CD4-positive, alpha-beta T cell treated with Interleukin-2 at 100 ng/mL for 4 hours (primary cell): ENCODE measurements around the gene SUFU.
A peak's percentile ranks its signal among the peaks of the same experiment; 100 is the strongest.
"Not testable (repeated sequence)": the region's sequence is repeated elsewhere in the genome, so short reads cannot be mapped to it uniquely, and the experiment has no call there.

Source experiments
- DNase-seq: peaks from one replicate; pipeline ENCODE4 v3.0.0-alpha.2; 2020; ENCODE audit warnings: low spot score

The SUFU gene

DNA sequence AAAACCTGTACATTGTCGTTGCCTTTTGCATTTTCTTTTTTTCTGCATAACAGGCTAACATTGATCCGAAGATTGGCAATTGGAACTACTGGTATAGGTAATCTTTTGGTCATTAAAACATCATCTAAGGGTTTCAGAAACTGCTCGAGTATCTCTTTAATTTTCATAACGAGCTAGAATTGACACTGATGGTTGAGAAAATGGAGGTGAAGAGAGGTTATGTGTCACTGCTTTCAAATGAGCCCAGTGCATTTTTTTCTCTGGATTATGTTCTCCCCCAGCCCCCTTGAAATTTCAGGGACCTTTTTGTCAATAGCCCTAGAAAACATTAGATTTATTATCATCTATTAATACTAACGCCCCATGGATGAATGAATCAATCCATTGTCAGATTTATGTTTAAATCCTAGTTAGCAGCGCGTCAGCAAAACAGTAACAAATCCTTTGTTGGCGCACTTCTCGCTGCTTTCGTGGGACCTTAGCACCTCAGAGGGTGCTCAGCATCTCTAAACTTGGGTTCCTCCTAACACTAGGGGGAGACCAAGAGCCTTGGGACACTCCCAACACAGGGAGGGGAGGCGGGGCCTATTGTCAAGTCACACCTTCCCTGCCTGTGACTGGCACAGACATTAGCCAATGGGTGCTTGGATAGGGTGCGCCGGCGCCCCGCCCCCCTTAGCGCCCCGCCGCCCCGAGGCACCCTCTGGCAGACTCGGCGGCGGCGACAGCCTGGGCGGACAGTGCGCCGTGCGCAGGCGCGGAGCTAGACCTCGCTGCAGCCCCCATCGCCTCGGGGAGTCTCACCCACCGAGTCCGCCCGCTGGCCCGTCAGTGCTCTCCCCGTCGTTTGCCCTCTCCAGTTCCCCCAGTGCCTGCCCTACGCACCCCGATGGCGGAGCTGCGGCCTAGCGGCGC is at the start of gene SUFU:
TSS of gene SUFU (plus strand) at position 709 of the 915 bp plus-strand sequence. CDS start at position 890, 181 bp downstream.
- DNase-seq = peak; percentile 100

GRCh38 chr10:102454662-102455487 is 48.9 kb upstream of the SUFU start:
- DNase-seq = not testable (repeated sequence)

GRCh38 chr10:102455893-102456471 is 47.8 kb upstream of the SUFU start:
- DNase-seq = no peak

DNA sequence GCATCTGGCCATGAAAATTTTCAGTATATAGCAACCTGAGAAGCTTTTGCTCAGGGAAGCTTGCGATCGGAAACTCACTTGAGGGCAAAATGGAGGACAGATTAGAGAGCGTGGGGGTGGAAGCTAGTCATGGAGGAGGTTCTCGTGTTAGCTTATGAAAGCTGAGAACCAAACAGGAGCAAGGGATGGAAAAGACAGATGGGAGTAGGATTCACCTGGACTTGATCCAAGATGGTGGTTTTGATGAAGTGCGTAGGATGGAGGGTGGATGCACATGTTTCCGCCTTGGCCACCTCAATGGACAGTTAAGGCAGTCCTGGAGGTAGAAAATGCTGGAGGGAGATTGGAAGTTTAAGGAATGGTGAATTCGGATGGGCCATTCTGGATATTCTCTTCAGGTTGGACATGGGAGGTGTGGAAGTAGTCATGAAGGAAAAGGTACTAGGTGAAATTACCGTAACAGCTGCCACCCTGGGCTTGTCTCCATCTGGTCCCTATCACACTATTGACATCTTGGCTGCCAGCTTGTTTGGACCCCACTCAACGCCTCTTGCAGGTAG is 46.1 kb upstream of the SUFU start:
- no peak for DNase-seq

DNA sequence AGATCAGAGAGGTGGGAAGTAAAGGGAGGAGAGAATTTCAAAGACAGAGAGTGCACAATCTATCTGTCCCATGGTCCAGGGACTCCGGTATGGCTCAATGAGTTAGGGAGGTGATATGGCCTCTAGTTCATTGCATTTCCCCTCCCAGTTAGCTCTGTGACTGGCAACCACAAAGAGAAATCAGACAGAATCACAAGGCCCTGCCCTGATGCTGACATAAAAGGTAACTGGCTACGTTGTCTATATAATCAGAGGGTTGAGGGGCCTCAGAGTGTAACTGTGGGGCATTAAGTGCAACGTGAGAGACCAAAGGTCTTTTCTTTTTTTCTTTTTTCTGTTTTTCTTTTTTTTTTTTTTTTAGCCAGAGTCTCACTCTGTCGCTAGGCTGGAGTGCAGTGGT is 45.1 kb upstream of the SUFU start:
- DNase-seq = no peak

DNA sequence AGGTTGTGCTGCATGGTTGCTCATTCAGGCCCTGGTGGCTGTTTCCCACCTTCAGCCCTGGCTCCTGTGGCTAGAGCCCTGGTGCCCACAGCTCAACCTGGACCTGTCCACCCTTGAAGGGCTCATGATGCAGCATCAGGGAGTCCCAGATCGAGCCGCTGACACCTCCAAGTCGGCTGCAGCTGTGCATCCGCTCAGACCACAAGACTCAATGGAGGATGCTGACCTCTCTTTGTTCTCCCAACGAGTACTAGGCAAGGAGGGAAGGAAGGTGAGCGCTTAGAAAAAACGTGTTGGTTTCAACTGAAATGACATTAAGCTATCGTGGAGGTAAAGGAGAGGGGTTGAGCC is 43.0 kb upstream of the SUFU start:
- DNase-seq = no peak

DNA sequence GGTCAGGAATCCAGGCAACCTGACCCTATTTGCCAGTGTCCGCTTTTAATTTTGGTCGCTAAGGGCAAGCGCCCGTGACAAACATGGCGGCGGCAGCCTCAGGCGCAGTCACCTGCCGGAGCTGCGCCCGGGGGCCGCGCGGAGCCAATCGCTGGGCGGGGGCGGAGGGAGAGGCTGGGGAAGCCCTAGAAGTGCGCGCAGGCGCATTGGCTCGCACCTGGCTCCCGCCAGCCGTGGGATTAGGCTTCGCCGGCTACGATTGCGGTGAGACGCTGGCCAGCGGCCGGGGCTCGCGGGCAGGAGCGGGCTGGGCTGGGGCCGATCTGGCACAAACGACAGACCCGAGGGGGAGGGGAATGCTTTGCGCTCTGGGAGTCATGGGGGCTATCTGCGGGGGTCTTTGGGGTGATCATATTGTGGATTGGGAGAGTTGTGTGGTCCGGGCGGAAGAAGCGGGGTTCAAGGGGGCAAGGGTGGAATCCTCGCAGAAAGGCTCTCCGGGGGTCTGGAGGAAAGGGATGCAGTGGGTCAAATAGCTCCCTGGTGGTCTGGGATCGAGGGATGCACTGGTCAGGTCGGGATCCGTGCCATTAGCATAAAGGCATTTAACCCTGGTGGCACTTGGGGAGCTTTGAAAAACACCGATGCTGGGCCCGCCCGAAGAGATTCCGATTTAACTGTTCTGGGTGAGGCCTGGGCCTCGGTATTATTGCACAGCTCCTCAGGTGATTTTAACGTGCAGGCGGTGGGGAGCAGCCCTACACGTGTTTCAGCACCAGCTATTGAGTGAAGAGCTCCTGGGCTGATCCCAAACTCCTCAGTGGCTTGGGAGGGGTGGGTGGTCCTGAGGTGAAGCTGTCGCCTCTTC is 42.4 kb upstream of the SUFU start:
- DNase-seq = peak; percentile 93

- no peak for DNase-seq
Observed at GRCh38 chr10:102462512-102463054, 41.2 kb upstream of the SUFU start.

GRCh38 chr10:102463983-102464382 is 39.8 kb upstream of the SUFU start:
- DNase-seq = no peak

- DNase-seq = no peak
Observed at GRCh38 chr10:102465466-102465865, 38.3 kb upstream of the SUFU start.

GRCh38 chr10:102467318-102467717 is 36.5 kb upstream of the SUFU start:
- no peak for DNase-seq

DNA sequence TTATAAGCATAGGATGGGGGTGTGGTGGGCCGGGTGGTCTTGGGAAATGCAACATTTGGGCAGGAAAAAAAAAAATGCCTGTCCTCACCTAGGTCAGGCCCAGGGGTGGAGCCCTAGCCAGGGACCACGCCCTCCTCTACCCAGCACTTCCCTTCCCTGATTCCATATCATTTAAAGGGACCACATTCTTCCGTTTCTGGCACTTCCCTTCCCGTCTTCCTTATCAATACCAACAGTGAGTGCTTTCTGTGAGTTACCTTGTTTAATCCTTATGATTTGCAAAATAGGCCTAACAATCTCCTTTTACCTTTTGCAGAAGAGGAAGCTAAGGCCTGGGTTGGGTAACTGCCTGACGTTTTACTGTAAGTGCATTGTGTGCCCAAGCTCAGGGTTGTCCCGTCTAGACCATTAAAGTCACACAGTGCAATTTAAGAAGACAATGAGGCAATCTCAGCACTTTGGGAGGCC is 35.8 kb upstream of the SUFU start:
- no peak for DNase-seq

DNA sequence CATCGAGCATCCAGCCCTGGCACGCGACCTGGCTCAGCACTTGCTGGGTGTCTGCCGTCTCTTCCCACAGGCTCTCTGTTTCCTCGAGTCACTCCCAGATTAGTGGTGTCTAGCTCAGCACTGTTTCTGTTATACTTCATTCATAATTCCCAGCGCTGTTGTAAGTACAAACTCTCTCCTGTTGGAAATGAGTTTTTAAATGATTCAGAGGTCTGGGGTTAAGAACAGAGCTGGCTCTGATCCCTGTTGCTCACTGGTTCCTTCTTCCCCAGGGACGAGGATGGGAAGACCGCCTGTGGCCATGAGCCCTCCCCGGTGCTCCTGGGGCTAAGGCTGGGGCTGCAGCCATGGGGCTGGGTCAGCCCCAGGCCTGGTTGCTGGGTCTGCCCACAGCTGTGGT is 35.1 kb upstream of the SUFU start:
- no peak for DNase-seq

GRCh38 chr10:102470579-102471546 is 32.9 kb upstream of the SUFU start:
- no peak for DNase-seq

- DNase-seq = no peak
Observed at GRCh38 chr10:102473445-102474331, 30.1 kb upstream of the SUFU start.

DNA sequence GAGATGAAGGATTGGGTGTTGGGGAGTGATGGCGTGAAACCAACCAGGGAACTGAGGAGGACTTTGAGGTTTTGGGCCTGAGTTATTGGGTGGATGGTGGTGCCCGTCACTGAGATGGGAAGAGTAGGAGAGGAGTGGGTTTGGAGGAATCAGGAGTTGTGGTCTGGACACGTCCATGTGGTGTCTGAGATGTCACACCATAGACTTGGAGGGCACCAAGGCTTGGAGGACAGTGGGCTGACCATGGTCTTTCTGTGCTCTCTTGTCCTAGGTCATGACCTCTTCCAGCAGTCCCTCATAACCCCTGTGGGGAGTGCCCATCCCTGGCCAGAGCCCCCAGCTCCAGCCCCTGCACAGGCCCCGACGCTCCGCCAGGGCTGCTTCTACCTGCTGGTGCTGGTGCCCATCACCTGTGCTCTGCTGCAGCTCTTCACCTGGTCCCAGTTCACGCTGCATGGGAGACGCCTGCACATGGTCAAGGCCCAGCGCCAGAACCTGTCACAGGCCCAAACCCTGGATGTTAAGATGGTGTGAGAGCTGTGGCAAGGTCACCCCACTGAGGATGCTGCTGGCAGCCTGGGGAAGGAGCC is 28.2 kb upstream of the SUFU start:
- DNase-seq = no peak

- no peak for DNase-seq
Observed at GRCh38 chr10:102476466-102477141, 27.2 kb upstream of the SUFU start.

GRCh38 chr10:102479651-102480050 is 24.1 kb upstream of the SUFU start:
- no peak for DNase-seq
